Measurements from ENCODE around the gene RNASE13. TPM values are rescaled to one million over a fixed set of nuclear protein-coding genes. Genes with fewer than 3 reads are reported as not detected.
A peak's percentile ranks its signal among the peaks of the same experiment; 100 is the strongest.

Gene RNASE13
- polyA plus RNA-seq, 1 experiment: not detected

- no peak for DNase-seq (ENCODE audit: low read depth)
- H3K4me3 ChIP-seq (ENCODE audit: low read depth, low read length): no peak overlapping the region
- POLR2A ChIA-PET: no interaction called here
- peaks cover 12% of the 10 kb centered on the region for H3K36me3 ChIP-seq (ENCODE audit: control insufficient read depth, insufficient read depth, low read length)
- CTCF ChIA-PET: interaction anchor here (1.1 to 7.4 kb wide), 8 partner anchors 9 to 93 kb away, joined by 3 to 82 read pairs (median 10); no protein-coding TSS in a partner anchor
- TF ChIP-seq, protein P1, sequence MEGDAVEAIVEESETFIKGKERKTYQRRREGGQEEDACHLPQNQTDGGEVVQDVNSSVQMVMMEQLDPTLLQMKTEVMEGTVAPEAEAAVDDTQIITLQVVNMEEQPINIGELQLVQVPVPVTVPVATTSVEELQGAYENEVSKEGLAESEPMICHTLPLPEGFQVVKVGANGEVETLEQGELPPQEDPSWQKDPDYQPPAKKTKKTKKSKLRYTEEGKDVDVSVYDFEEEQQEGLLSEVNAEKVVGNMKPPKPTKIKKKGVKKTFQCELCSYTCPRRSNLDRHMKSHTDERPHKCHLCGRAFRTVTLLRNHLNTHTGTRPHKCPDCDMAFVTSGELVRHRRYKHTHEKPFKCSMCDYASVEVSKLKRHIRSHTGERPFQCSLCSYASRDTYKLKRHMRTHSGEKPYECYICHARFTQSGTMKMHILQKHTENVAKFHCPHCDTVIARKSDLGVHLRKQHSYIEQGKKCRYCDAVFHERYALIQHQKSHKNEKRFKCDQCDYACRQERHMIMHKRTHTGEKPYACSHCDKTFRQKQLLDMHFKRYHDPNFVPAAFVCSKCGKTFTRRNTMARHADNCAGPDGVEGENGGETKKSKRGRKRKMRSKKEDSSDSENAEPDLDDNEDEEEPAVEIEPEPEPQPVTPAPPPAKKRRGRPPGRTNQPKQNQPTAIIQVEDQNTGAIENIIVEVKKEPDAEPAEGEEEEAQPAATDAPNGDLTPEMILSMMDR (IDR thresholded peaks at IDR 0.05; ENCODE audit: insufficient read depth, low read depth, low read length): no peak
- H3K27me3 ChIP-seq (ENCODE audit: control insufficient read depth, insufficient read depth, low read length): no peaks in the 10 kb centered on the region
Observed at GRCh38 chr14:20999591-20999990, 35.0 kb downstream of the RNASE13 start.

GRCh38 chr14:20998674-20999366 is 35.8 kb downstream of the RNASE13 start, which contains the start of gene SLC39A2:
TSS of gene SLC39A2 (plus strand) at chr14:20999293. CDS start at chr14:20999447, 154 bp downstream.
- Histone ChIP-seq H3K36me3 (ENCODE audit: control insufficient read depth, insufficient read depth, low read length) (peaks cover 15% of the 10 kb centered on the region), H3K27me3 (ENCODE audit: control insufficient read depth, insufficient read depth, low read length) (no peaks in the 10 kb centered on the region), H3K4me3 (ENCODE audit: low read depth, low read length) (no peak within 1 kb of the TSS)
- TF ChIP-seq, protein P1 (IDR thresholded peaks at IDR 0.05; ENCODE audit: insufficient read depth, low read depth, low read length): no peak
- peak; percentile 37 for DNase-seq (ENCODE audit: low read depth)
- ChIA-PET POLR2A (interaction anchor here (0.9 kb wide), 1 partner anchor 16 kb away, joined by 3 read pairs; no protein-coding TSS in a partner anchor), CTCF (interaction anchor here (0.8 to 3.3 kb wide), 10 partner anchors 7 to 136 kb away, joined by 3 to 24 read pairs (median 4); no protein-coding TSS in a partner anchor)

- POLR2A ChIA-PET: interaction anchor here (0.9 kb wide), 1 partner anchor 16 kb away, joined by 3 read pairs; no protein-coding TSS in a partner anchor
Observed at GRCh38 chr14:20998139-20998538, 36.5 kb downstream of the RNASE13 start.

GRCh38 chr14:20997564-20997963 is 37.0 kb downstream of the RNASE13 start:
- TF ChIP-seq, protein P1 (IDR thresholded peaks at IDR 0.05; ENCODE audit: insufficient read depth, low read depth, low read length): no peak
- POLR2A ChIA-PET: no interaction called here
- Histone ChIP-seq H3K4me3 (ENCODE audit: low read depth, low read length) (no peak overlapping the region), H3K36me3 (ENCODE audit: control insufficient read depth, insufficient read depth, low read length) (peaks cover 15% of the 10 kb centered on the region), H3K27me3 (ENCODE audit: control insufficient read depth, insufficient read depth, low read length) (no peaks in the 10 kb centered on the region)
- CTCF ChIA-PET: interaction anchor here (0.7 to 3.3 kb wide), 7 partner anchors 9 to 142 kb away, joined by 3 to 24 read pairs (median 5); no protein-coding TSS in a partner anchor
- no peak for DNase-seq (ENCODE audit: low read depth)

More at GRCh38 chr14:20998139-20998538, 36.5 kb downstream of the RNASE13 start:
- DNase-seq (ENCODE audit: low read depth): no peak
- no peaks in the 10 kb centered on the region for H3K27me3 ChIP-seq (ENCODE audit: control insufficient read depth, insufficient read depth, low read length)
- H3K4me3 ChIP-seq (ENCODE audit: low read depth, low read length): no peak overlapping the region
- CTCF ChIA-PET: interaction anchor here (0.7 to 3.3 kb wide), 8 partner anchors 8 to 142 kb away, joined by 3 to 24 read pairs (median 4); no protein-coding TSS in a partner anchor
- H3K36me3 ChIP-seq (ENCODE audit: control insufficient read depth, insufficient read depth, low read length): peaks cover 15% of the 10 kb centered on the region
- TF ChIP-seq, protein P1 (IDR thresholded peaks at IDR 0.05; ENCODE audit: insufficient read depth, low read depth, low read length): no peak

DNA sequence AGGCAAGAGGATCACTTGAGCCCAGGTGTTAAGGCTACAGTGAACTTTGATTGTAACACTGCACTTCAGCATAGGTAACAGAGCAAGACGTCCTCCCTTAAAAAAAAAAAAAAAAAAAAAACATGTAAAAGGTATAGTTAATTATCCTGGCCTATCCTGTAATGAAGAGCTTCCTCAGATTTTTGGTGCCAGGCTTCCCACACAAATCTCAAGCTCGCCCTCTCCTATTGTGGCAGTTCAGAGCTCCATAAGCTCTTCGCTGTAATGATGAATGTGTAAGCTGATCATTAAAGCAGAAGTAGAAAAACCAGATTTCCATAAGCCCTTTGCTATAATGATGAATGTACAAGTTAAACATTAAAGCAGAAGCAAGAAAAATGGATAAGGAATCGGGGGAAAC is 37.5 kb downstream of the RNASE13 start:
- no peak overlapping the region for H3K4me3 ChIP-seq (ENCODE audit: low read depth, low read length)
- POLR2A ChIA-PET: no interaction called here
- H3K36me3 ChIP-seq (ENCODE audit: control insufficient read depth, insufficient read depth, low read length): peaks cover 15% of the 10 kb centered on the region
- DNase-seq (ENCODE audit: low read depth): no peak
- H3K27me3 ChIP-seq (ENCODE audit: control insufficient read depth, insufficient read depth, low read length): no peaks in the 10 kb centered on the region
- CTCF ChIA-PET: interaction anchor here (1.4 to 3.3 kb wide), 5 partner anchors 9 to 95 kb away, joined by 3 to 24 read pairs (median 16); no protein-coding TSS in a partner anchor
- TF ChIP-seq, protein P1 (IDR thresholded peaks at IDR 0.05; ENCODE audit: insufficient read depth, low read depth, low read length): no peak
